GM23248 (cell line): Measurements from ENCODE around the gene PCTP. TPM values are rescaled to one million over a fixed set of nuclear protein-coding genes. Genes with fewer than 3 reads are reported as not detected.

Experiments
- DNase-seq: peaks from one replicate; pipeline ENCODE4 v3.0.0-alpha.2; 2015
- H2AFZ ChIP-seq: fragments of 200-600 bp; sonication (generic); 2 replicates; pipeline ENCODE4 v1.6.1; 2016; ENCODE audit warnings: antibody characterized with exemption
- H3F3A ChIP-seq: fragments of 200-600 bp; sonication (generic); 2 replicates; pipeline ENCODE4 v1.6.1; 2016; ENCODE audit warnings: mild to moderate bottlenecking, antibody characterized with exemption, mixed run types; ENCODE audit not compliant: insufficient read depth
- H3K27ac ChIP-seq: fragments of 200-600 bp; sonication (generic); 2 replicates; pipeline ENCODE4 v1.5.1; 2016; ENCODE audit warnings: mild to moderate bottlenecking
- H3K27me3 ChIP-seq: fragments of 200-600 bp; sonication (generic); replicated peaks from 2 replicates; pipeline ENCODE4 v1.6.1; 2016; ENCODE audit warnings: mild to moderate bottlenecking; ENCODE audit not compliant: insufficient read depth
- H3K36me3 ChIP-seq: fragments of 200-600 bp; sonication (generic); 2 replicates; pipeline ENCODE4 v1.6.1; 2016; ENCODE audit warnings: low read depth, mild to moderate bottlenecking
- H3K4me1 ChIP-seq: fragments of 200-600 bp; sonication (generic); 2 replicates; pipeline ENCODE4 v1.6.1; 2016; ENCODE audit warnings: mild to moderate bottlenecking; ENCODE audit not compliant: insufficient read depth
- H3K4me2 ChIP-seq: fragments of 200-600 bp; sonication (generic); one replicate; pipeline ENCODE4 v1.6.1; 2016; ENCODE audit warnings: mild to moderate bottlenecking; ENCODE audit not compliant: unreplicated experiment
- H3K4me3 ChIP-seq: fragments of 200-600 bp; sonication (generic); 2 replicates; pipeline ENCODE4 v1.5.1; 2016; ENCODE audit warnings: mild to moderate bottlenecking
- H3K79me2 ChIP-seq: fragments of 200-600 bp; sonication (generic); 2 replicates; pipeline ENCODE4 v1.6.1; 2016; ENCODE audit warnings: mild to moderate bottlenecking; ENCODE audit not compliant: insufficient read depth
- H3K9ac ChIP-seq: fragments of 200-600 bp; sonication (generic); 2 replicates; pipeline ENCODE4 v1.6.1; 2016; ENCODE audit warnings: mild to moderate bottlenecking
- H3K9me2 ChIP-seq: fragments of 200-600 bp; sonication (generic); 2 replicates; pipeline ENCODE4 v1.6.1; 2016; ENCODE audit warnings: mixed run types, mild to moderate bottlenecking, moderate library complexity; ENCODE audit not compliant: insufficient read depth
- H3K9me3 ChIP-seq: fragments of 200-600 bp; sonication (generic); one replicate; pipeline ENCODE4 v1.6.1; 2017; ENCODE audit warnings: low read depth
- H4K20me1 ChIP-seq: fragments of 200-600 bp; sonication (generic); 2 replicates; pipeline ENCODE4 v1.6.0; 2016; ENCODE audit not compliant: insufficient read depth
- EZH2 ChIP-seq: fragments of 200-600 bp; sonication (generic); IDR thresholded peaks from 2 replicates; pipeline ENCODE4 v1.6.1; 2018; ENCODE audit warnings: antibody characterized with exemption, mild to moderate bottlenecking; ENCODE audit not compliant: insufficient read depth, poor library complexity, severe bottlenecking
- EZH2phosphoT487 ChIP-seq: fragments of 200-600 bp; sonication (generic); IDR thresholded peaks from 2 replicates; pipeline ENCODE4 v1.6.1; 2018; ENCODE audit warnings: antibody characterized with exemption, moderate library complexity, mild to moderate bottlenecking, low read depth; ENCODE audit not compliant: insufficient read depth
- WGBS, 2 experiments: methylation state at CpG; one replicate each; pipeline ENCODE4 v1.1.6; 2015 to 2017; ENCODE audit warnings: low lambda C conversion rate in 2 of 2, low coverage in 1 of 2; ENCODE audit errors: missing lambda C conversion rate in 2 of 2; 5-methylcytosine and 5-hydroxymethylcytosine counted together
- in situ Hi-C: fragments of 300-500 bp; cut with MboI; formaldehyde crosslinking; loops from 2 replicates; pipeline ENCODE4 v1.15.0; 2020
- polyA plus RNA-seq: library from polyadenylated mRNA; unstranded; fragments of >200 nt; fragmentation: Nextera tagmentation; extraction: Ambion mirVana; gene quantifications from 2 replicates; pipeline ENCODE4 v1.2.1, GENCODE V29; 2016
- total RNA-seq: library from RNA; depleted of rRNA; stranded (reverse); fragments of >200 nt; shearing (Covaris generic); gene quantifications from 2 replicates; pipeline ENCODE4 v1.2.3, GENCODE V29; 2014

The PCTP gene
- total and polyA plus RNA-seq, 2 experiments from 2014 or later, result 6.9 to 7.9 TPM

DNA sequence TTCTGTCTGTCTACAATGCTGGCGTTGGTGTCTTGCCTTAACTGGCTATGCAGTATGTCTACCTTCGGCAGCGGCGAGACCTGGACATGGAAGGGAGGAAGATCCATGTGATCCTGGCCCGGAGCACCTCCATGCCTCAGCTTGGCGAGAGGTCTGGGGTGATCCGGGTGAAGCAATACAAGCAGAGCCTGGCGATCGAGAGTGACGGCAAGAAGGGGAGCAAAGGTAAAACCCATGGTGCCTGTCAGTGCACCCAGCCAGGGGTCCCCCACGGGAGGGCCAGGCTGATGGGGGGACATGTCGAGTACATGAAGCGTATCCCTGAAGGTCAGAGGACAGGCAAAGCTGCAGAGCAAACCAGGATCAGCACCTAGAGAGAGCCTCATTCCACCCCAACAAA lies 22.8 kb downstream of the PCTP start:
- Histone ChIP-seq H3K9ac (no peak overlapping the region), H3K27me3 (no peaks in the 10 kb centered on the region), H3K27ac (no peak overlapping the region), H3K36me3 (peaks cover 17% of the 10 kb centered on the region; the same call in 1 of the 2 replicates), H4K20me1 (no peaks in the 10 kb centered on the region), H3K9me3 (no peaks in the 10 kb centered on the region), H3F3A (peaks cover 16% of the 10 kb centered on the region), H3K4me3 (no peak overlapping the region), H3K4me1 (peaks cover 15% of the 10 kb centered on the region), H3K4me2 (no peak overlapping the region), H3K79me2 (no peaks in the 10 kb centered on the region), H3K9me2 (no peaks in the 10 kb centered on the region), H2AFZ (no peak overlapping the region)
- WGBS, 2 experiments, result 88 to 90% methylated on average over 13 of the region's 13 CpGs
- no peak for DNase-seq
- TF ChIP-seq EZH2phosphoT487, result no peak
- TF ChIP-seq EZH2, result no peak
- in situ Hi-C loops, result no loop called here

- Histone ChIP-seq H4K20me1 (no peaks in the 10 kb centered on the region), H2AFZ (no peak overlapping the region), H3F3A (peaks cover 4% of the 10 kb centered on the region), H3K36me3 (peaks cover 17% of the 10 kb centered on the region; the same call in 1 of the 2 replicates), H3K79me2 (no peaks in the 10 kb centered on the region), H3K4me2 (no peak overlapping the region), H3K27ac (no peak overlapping the region), H3K4me1 (peaks cover 3% of the 10 kb centered on the region), H3K9ac (no peak overlapping the region), H3K4me3 (no peak overlapping the region), H3K9me3 (no peaks in the 10 kb centered on the region), H3K9me2 (no peaks in the 10 kb centered on the region), H3K27me3 (no peaks in the 10 kb centered on the region)
- TF ChIP-seq EZH2phosphoT487 (no peak), EZH2 (no peak)
- in situ Hi-C loops, result no loop called here
- DNase-seq, result no peak
- WGBS, 2 experiments, result 75 to 84% methylated on average over 4 to 7 of the region's 7 CpGs
Observed at GRCh38 chr17:55774846-55775271, 24.0 kb downstream of the PCTP start.

DNA sequence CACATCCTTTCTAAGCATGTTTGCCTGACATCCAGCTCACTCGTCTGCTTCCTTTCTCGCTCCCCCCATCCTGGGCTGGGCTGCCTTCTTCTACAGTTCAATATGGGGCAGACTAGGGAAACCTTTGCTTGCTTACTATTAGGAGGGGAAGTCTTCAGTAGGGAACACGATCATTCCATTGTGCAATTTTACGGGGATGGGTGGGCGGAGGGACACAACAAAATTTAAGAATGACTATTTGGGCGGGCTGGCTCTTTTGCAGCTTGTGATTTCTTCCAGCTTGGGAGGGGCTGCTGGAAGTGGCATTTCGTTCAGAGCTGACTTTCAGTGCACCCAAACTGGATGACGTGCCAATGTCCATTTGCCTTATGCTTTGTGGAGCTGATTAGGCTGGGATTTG lies 25.4 kb downstream of the PCTP start:
- Histone ChIP-seq H3K79me2 (no peaks in the 10 kb centered on the region), H3K27ac (no peak overlapping the region), H2AFZ (no peak overlapping the region), H3F3A (no peaks in the 10 kb centered on the region), H3K36me3 (peaks cover 17% of the 10 kb centered on the region; the same call in 1 of the 2 replicates), H3K9ac (no peak overlapping the region), H3K4me2 (no peak overlapping the region), H3K4me3 (no peak overlapping the region), H3K4me1 (no peaks in the 10 kb centered on the region), H4K20me1 (no peaks in the 10 kb centered on the region), H3K27me3 (no peaks in the 10 kb centered on the region), H3K9me2 (no peaks in the 10 kb centered on the region), H3K9me3 (no peaks in the 10 kb centered on the region)
- DNase-seq, result no peak
- no peak for TF ChIP-seq EZH2phosphoT487
- TF ChIP-seq EZH2, result no peak
- in situ Hi-C loops, result no loop called here
- WGBS, 2 experiments, result 71 to 75% methylated on average over 8 of the region's 8 CpGs

DNA sequence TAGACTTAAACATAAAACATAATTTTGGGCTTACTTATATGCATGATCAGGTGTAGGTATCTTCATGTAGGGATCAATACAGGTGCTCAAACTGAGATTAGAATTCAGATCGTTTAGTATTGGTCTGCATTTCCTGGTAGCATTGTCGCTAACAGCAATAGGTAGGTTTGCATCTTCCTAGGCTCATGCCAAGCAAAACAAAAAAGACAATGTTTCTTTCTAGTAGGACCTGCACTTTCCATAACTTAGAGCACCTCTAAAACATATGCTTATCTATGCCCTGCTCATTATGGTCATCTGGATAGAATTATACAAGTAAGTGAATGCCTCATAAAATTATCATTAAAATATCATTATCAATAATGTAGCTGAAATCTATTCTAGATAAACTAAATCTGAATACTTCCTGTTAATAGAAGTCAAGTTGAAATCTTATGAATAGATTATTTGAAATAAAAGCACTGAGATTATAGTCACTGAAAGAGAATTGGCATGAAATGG lies 26.7 kb downstream of the PCTP start:
- Histone ChIP-seq H3K4me2 (no peak overlapping the region), H3K27ac (no peak overlapping the region), H3K9ac (no peak overlapping the region), H3K79me2 (no peaks in the 10 kb centered on the region), H3K9me3 (no peaks in the 10 kb centered on the region), H3K36me3 (peaks cover 17% of the 10 kb centered on the region; the same call in 1 of the 2 replicates), H3K4me3 (no peak overlapping the region), H2AFZ (no peak overlapping the region), H3K4me1 (no peaks in the 10 kb centered on the region), H3F3A (no peaks in the 10 kb centered on the region), H4K20me1 (no peaks in the 10 kb centered on the region), H3K27me3 (no peaks in the 10 kb centered on the region), H3K9me2 (no peaks in the 10 kb centered on the region)
- no peak for TF ChIP-seq EZH2phosphoT487
- TF ChIP-seq EZH2, result no peak
- DNase-seq, result no peak
- WGBS, 2 experiments, result 97 to 100% methylated on average over 2 of the region's 2 CpGs
- in situ Hi-C loops, result no loop called here

- in situ Hi-C loops, result no loop called here
- Histone ChIP-seq H2AFZ (no peak overlapping the region), H4K20me1 (no peaks in the 10 kb centered on the region), H3K4me3 (no peak overlapping the region), H3K9me3 (no peaks in the 10 kb centered on the region), H3F3A (no peaks in the 10 kb centered on the region; the same call in 1 of the 2 replicates), H3K27ac (no peak overlapping the region), H3K9me2 (no peaks in the 10 kb centered on the region), H3K36me3 (peaks cover 17% of the 10 kb centered on the region; the same call in 1 of the 2 replicates), H3K4me1 (peaks cover 6% of the 10 kb centered on the region; the same call in 1 of the 2 replicates), H3K9ac (no peak overlapping the region), H3K4me2 (no peak overlapping the region), H3K27me3 (no peaks in the 10 kb centered on the region), H3K79me2 (no peaks in the 10 kb centered on the region)
- TF ChIP-seq EZH2, result no peak
- TF ChIP-seq EZH2phosphoT487, result no peak
- DNase-seq, result no peak
- WGBS, 2 experiments, result 95 to 97% methylated on average over 6 of the region's 6 CpGs
Observed at GRCh38 chr17:55778389-55779118, 27.7 kb downstream of the PCTP start.
